OCI-M2 (cell line): Measurements from ENCODE around the gene ERC1.

Experiments
- DNase-seq: peaks from one replicate; lab custom pipeline; 2025; ENCODE audit not compliant: unreplicated experiment; lab: John Stamatoyannopoulos, UW

Gene ERC1

DNA sequence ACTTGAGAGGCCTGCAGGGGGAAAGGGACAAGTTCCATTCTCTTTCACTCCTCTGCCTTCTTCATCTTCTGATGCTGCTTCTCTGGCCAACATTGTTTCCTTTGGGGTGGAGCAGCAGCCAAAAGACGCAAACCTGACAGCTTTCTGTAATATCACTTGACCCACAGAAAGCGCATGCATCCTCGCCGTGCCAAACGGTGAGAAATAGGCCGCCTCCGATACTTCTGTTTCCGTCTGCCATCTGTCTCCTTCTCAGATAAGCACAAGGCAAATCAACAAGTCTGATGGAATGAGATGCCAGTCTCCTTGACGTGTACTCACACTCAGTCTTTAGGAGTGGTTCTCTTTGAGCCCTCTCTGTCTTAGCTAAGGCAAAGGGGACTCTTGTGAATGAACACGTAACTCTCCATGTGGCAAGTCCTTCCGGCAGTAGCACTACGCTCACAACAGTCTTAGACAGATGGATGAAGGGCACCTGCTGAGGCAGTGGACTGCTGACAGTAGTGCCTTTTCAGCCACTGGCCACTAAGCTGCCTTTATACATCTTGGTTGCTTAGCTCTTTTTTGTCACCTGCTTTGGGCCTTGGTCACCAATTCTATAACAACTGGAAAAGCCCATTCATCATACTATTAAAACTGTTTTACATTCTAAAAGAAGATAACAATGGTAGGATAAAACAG is 389.3 kb downstream of the ERC1 start:
- no peak for DNase-seq

DNA sequence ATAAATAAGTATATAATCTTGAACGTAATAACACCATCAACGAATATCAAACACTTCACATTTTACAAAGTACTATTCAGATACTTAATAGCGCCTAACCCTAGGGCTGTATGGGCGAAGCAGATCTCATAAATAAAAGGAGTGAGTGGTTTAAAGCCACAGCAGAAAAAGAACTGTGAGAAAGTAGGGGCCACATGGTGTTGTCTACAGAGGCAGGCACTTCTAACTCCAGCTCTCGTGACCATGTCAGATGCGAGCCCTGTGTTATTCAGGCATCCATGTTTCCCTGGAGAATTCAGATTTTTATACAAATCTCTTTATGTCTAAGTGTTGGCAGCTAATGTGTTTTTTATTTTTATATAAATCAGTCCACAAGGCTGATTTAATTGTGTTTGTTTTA is 391.1 kb downstream of the ERC1 start:
- no peak for DNase-seq

DNA sequence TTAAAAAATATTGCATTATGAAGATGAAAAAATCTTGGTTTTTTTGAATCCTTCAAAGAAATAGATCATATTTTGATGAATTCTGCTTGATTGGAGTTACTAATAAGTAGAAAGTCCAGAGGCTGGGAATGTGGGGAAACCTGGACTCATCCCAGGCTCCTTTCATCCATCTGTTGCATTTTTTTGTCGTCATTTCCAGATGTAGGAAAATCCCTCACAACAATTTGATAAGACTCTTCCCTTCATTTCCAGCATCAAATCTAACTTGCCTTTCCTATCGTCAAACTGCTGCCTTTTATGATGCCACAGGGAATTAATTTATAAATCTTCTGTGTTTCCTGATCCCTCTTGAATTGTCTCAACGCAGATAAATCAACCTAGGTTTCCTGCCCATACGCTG is 391.8 kb downstream of the ERC1 start:
- no peak for DNase-seq

DNA sequence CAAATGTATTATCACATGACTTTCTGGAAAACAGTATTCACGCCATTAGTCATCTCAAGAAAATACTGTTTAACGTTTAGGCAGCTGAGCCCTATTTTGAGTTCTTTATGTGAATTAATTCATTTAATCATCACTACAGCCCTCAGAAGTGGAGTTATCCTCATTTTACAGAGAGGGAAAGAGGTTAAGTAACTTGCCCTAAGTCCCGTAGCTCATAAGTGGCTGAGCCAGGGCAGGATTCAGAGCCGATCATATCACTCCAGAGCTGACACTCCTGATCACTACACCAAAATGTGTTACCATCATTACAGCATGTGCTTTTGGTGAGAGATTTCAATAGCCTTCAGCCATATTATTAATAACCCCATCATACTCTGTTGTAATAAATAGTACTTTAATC is 392.7 kb downstream of the ERC1 start:
- DNase-seq, result no peak

DNA sequence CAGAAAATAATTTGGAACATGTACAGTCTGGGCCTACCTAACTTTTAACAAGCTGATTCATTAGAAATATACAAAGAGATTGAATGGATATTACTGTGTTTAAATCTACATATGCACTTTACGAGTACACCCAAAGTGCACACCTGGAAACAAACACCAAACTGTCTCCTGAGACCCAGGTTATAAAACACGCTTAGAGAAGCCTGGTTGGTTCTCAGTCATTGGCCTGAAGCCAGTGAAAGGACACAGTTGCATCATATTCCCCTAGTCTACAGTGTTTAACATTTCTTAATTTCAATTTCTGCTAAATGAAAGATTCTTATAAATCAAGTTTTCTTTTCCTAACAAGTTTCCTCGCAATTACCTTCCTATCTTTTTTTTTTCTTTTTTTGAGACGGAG is 393.9 kb downstream of the ERC1 start:
- DNase-seq, result no peak

DNA sequence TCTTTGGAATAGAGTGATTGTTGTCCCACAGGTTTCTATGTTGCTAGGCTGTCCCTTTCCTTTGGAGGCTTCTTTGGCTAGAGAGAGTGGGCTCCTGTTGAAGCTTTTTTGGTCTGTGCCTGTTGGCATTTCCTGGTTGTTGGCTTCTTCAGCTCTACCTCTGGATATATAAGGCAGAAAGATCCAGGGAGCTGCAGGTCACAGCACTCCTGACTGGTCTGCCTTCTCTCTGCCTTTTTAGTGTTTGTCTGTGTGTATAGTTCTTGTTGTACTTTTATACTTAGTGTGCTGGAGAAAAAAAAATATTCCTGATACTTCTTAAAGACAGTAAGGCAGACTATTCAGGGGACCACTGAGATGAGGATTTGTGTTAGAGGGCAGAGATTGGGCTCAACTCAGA is 400.7 kb downstream of the ERC1 start:
- no peak for DNase-seq

DNA sequence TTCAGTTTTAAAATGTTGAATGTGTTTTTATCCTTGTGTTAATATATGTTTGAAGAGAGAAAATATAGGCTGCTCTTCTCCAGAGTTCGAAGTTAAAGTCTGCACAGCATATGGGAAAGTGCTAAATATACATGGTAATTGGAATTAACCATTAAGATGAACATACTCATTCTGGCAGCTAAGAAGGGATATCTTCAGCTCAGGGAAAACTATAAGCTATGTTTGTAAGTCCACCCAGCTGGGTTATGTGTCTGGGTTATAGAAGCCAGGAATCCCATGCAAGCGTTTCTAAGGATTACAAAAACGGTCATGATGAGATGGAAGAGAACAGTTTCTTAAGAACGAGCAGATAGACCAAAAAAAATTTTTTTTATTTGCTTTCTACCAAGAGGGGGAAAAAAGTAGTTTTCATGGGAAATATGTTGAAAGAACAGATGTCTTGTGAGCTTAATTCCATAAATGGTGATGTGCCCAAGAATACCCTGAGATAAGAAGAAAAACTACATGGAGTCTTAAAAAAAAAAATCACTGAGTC is 404.5 kb downstream of the ERC1 start:
- no peak for DNase-seq

DNA sequence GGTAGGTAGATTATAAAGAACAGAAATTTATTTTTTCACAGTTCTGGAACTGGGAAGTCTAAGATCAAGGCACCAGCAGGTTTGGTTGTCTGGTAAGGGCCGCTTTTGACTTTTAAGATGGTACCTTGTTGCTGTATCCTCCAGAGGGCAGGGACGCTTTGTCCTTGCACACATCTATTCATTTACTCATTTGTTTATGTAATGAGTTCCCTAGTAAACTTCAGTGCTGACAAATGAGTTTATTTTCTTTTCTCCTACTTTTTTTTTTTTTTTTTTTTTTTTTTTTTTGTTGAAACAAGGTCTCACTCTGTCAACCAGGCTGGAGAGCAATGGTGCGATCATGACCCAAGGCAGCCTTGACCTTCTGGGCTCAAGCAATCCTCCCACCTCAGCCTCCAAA is 407.6 kb downstream of the ERC1 start:
- DNase-seq, result no peak

DNA sequence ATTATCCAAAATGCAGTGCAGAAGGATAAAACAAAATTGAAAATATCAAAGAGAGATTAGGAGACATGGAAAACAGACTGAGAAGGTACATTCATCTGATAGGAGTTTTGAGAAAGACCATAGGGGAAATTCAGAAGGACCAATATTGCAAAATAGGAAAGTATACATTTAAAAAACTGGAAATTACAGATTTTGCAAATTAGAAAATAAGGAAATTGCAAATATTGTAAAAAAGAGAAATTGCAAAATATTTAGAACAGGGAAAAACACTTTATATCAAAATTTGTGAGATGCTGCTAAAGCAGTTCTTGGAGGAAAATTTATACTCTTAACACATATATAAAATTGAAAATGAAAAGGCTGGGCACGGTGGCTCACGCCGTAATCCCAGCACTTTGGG is 410.9 kb downstream of the ERC1 start:
- no peak for DNase-seq

DNA sequence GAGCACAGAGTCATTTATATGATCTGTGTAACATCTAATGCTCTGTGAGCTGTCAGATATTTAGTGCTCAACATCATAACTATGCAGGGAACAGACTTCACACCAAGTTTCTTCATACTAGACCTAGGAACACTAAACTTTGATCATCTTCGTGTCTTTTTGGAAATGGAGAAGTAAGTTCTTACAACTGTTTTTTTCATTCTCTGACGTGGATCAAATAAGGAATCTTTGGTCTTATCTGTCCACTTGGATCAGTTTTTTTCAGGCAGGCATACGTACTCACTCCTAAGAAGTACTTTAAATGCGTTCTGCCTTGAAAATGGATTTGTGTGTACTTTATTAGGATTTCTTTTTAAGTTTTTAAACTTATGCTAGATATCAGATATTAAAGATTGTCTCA is 412.4 kb downstream of the ERC1 start:
- DNase-seq, result no peak

DNA sequence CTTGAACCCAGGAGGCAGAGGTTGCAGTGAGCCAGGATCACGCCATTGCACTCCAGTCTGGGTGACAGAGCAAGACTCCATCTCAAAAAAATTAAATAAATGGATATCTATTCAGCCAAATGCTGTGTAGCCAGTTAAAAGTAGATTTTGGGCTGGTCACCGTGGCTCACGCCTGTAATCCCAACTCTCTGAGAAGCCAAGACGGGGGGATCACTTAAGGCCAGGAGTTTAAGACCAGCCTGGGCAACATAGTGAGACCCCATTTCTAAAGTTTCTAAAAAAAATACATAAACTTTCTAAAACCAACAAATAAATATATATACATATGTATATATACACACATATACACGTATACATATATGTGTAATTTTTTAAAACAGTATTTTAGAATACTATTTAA is 414.6 kb downstream of the ERC1 start:
- no peak for DNase-seq

DNA sequence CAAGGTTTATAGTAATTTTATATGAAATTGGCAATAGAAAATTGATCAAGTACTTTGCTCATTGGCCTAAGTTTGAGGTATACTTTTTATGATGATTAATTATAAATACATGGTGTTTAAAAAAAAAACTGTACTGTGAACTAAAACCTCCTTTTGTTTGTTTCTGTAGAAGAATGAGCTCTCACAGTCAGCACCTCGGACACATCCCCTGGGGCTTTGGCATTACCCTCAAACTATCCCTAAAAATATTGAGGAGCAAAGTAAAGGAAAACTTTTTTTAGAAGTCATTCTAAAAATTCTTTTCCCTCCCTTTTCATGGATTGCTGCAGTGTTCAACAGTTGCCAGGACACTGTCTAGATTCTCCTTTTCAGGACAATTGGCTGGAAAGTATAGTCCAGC is 419.8 kb downstream of the ERC1 start:
- DNase-seq, result no peak

DNA sequence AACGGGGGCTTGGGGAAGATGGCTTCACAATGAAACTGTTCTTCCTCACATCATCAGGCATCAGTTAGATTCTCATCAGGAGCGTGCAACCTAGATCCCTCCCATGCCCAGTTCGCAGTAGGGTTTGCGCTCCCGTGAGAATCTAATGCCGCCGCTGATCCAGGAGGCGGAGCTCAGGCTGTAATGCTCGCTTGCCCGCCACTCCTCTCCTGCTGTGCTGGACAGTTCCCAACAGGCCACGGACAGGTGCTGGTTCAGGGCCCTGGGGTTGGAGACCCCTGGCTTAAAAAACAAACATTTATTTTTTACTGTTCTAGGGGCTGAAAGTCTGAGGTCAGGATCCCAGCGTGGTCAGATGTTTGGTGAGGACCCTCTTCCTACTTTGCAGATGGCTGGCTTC is 422.9 kb downstream of the ERC1 start:
- no peak for DNase-seq

DNA sequence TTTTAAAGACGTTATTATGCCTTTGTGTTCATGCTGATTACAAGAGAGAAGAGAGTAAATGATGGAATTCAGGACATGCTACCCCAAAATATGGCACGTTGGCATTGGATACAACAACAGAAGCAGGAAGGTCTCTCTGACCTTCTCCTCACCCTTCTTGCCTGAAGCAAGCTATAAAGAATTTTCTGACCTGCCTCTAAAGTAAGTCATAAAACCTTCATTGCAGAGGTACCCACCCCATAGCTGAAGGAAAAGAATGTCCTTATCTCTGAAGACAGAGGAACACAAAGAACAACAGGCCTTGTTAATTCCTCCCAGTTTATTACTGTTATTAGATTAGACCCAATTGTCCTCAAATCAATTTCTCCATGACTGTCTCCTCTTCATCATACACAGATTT is 427.1 kb downstream of the ERC1 start:
- no peak for DNase-seq

DNA sequence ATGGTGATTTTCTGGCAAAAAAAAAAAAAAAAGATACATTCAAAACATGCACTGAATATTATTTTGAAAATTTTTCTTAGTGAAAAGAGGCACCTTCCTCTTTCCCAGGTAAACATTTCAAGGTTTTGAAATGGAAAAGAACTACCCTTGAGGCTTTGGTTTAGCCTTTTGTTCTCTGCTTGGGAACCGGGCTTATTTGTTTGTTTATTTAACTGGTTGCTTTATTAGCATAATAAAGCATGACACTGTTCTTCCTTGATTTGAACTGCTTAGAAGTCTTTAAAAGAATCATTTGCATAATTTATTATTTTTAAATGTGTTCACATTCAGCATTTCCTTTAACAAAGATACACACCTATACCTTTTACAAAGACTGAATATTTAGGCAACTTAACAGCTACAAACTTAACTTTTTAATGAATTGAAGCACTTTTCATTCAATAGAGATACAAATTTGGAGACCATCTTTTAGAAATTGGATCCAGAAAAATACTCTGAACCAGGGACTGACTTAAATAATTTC is 428.9 kb downstream of the ERC1 start:
- no peak for DNase-seq

DNA sequence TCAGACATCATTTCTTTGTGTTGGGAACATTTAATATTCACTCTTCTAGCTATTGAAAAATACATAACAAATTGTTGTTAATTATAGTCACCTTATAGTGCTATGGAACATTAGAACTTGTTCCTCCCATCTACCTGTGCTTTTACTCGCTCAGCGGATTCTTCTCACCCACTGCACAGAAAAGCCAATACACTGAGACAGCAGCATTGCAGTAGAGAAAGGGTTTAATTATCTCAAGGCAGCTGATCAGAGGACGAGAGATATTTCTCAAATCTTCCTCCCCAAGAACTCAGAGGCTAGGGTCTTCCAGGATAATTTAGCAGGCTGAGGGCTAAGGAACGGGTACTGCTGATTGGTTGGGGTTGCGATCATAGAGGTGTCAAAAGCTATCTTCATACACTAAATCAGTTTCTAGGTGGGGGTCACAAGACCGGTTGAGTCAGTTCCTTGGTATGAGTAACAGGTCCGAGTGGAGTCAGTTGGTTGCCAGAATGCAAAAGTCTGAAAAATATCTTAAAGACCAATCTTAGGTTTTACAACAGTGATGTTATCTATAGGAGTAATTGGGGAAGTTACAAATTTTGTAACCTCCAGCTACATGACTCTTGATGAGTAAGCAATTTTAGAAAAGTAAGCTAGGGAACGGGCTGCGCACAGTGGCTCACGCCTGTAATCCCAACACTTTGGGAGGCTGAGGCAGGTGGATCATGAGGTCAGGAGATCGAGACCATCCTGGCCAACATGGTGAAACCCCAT is 430.2 kb downstream of the ERC1 start:
- no peak for DNase-seq

DNA sequence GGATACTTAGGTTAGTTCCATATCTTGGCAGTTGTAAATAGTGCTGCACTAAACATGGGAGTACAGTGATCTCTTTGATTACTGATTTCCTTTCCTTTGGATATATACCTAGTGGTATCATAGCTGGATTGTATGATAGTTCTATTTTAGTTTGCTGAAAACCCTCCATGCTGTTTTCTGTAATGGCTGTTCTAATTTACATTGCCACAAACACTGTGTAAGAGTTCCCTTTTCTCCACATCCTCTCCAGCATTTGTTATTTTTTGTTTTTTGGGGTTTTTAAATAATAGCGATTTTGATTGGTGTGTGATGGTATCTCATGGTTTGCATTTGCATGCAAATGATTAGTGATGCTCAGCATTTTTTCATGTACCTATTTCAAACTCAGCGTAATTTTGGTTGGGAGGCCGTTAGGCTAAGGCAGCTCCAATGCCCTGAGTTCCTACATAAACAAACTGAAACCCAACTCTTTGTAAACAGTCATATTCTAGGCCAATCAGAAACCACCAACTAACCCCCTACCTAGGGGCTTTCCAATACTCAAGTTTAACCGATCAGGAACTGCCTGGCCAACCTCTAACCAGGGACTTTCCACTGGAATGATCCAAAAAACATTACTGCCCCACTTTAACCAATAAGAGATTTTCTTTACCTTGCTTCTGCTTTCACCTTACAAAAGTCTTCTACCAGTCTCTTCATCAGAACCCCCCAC is 431.7 kb downstream of the ERC1 start:
- DNase-seq, result no peak

DNA sequence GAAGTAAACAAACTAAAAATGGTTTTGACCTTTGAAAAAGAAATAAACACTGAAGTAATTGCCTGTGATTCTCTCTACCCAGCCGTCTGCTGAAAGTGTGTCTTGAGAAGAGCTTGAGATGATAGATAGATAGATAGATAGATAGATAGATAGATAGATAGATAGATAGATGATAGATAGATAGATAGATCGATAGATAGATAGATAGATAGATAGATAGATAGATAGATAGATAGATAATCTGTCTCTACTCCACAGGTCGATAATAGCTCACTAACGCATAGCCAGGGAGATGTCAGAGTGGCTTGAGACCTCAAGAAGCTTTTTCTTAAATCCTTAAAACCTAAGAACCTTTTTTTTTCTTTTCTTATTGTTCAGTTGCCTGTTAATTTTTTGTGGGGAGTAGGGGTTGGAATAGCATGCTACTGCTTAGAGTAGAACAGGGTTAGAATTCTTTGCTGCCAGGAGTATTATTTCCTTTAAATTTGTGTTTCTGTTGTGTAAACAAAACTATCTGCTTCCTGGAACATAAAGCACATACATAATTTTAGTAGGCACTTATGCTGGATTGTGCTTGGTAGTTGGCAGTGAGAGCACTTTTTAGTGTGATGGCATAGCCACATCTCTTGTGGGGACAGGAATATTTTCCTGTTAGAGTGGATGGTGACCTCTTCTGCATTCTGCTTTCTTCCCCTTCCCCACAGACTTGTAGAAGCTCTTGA is 433.8 kb downstream of the ERC1 start:
- no peak for DNase-seq

DNA sequence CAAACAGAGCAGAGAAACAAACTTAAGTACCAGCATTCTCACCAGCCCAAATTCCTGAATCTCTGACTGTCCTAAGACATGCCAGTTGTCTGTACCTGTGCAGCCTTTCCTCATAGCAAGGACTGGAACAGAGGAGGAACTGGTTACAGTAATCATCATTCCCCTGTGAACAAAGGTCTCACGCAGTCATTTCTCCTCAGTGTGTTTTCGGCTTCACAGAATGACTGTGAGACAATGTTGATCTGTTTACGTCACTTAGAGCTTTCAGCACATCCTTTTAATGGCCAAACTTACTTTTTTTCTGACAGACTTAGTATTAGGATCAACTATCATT is 434.3 kb downstream of the ERC1 start:
- no peak for DNase-seq

DNA sequence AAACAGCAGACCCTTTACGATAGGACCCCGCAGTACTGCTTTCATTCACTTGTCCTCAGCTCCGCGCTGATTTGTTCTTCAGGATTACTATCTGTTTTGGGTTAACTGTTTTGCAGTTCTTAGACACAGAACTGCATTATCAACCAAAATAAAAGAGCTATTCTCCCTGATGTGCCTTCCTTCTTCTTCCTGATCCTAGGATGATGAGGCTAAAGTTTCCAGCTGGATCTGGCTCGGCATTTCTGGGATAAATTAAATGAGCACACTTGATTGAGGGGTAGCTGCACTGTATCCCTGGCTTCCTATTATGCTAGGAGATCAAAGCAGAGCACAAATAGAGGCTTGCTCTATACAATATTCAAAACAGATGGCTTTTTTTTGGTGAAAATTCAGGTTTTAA is 437.6 kb downstream of the ERC1 start:
- no peak for DNase-seq

DNA sequence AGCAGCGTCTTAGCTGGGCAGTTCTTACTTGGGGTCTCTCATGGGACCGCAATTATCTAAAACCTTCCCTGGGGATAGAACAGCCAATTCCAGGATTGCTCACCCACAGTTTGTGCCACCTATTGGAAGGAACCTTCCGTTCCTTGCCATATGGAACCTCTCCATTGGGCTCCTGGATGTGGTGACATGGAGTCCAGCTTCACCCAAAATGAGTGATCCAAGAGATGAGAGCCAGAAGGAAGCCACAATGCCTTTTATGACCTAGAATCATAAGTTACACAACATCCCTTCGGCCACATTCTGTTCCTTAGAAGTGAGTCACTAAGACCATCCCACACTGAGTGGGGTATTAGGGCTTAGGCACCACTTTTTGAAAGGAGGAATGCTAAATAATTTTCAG is 439.0 kb downstream of the ERC1 start:
- DNase-seq, result no peak
